RWPE2 (cell line): Measurements from ENCODE around the gene WAPL.

Source experiments
- ATAC-seq: fragments of 200-7000 bp; cut with Tn5 transposase; 3 replicates; pipeline ENCODE4 v1.9.1; 2021; ENCODE audit warnings: low read depth
- DNase-seq: peaks from one replicate; pipeline ENCODE4 v3.0.0-alpha.2; 2020; ENCODE audit warnings: low spot score
- H3K27ac ChIP-seq: fragments of 450-650 bp; 2 replicates; pipeline ENCODE4 v1.5.1; 2017; ENCODE audit warnings: mild to moderate bottlenecking; ENCODE audit not compliant: poor library complexity, severe bottlenecking
- H3K27me3 ChIP-seq: fragments of 250-450 bp; sonication (Bioruptor Pico); 2 replicates; pipeline ENCODE4 v1.5.1; 2021; ENCODE audit warnings: mild to moderate bottlenecking, moderate library complexity; ENCODE audit not compliant: insufficient read depth, poor library complexity, severe bottlenecking
- H3K36me3 ChIP-seq: fragments of 250-450 bp; sonication (Bioruptor Pico); 2 replicates; pipeline ENCODE4 v1.5.1; 2020; ENCODE audit warnings: low read depth, mild to moderate bottlenecking, moderate library complexity
- H3K4me1 ChIP-seq: fragments of 250-450 bp; sonication (Bioruptor Pico); 2 replicates; pipeline ENCODE4 v1.5.1; 2021; ENCODE audit warnings: mild to moderate bottlenecking, moderate library complexity; ENCODE audit not compliant: insufficient read depth, poor library complexity, severe bottlenecking
- H3K4me3 ChIP-seq: fragments of 250-450 bp; sonication (Bioruptor Pico); 2 replicates; pipeline ENCODE4 v1.5.1; 2021; ENCODE audit warnings: mild to moderate bottlenecking, moderate library complexity; ENCODE audit not compliant: severe bottlenecking
- H3K9me3 ChIP-seq: fragments of 250-450 bp; sonication (Bioruptor Pico); 2 replicates; pipeline ENCODE4 v1.5.1; 2021; ENCODE audit warnings: mild to moderate bottlenecking, moderate library complexity; ENCODE audit not compliant: severe bottlenecking
- CTCF ChIP-seq: fragments of 450-650 bp; IDR thresholded peaks from one replicate; pipeline ENCODE4 v1.5.1; 2017; ENCODE audit warnings: mild to moderate bottlenecking, moderate library complexity; ENCODE audit not compliant: poor library complexity, severe bottlenecking

The WAPL gene

GRCh38 chr10:86402283-86402941 is 119.2 kb downstream of the WAPL start:
- TF ChIP-seq CTCF, result no peak
- H3K4me1 ChIP-seq, result peaks cover 3% of the 10 kb centered on the region
- no peaks in the 10 kb centered on the region for H3K36me3 ChIP-seq
- H3K27me3 ChIP-seq, result no peaks in the 10 kb centered on the region
- DNase-seq (no peak), ATAC-seq (no peak)
- no peaks in the 10 kb centered on the region for H3K9me3 ChIP-seq
- H3K27ac ChIP-seq, result no peak overlapping the region
- no peak overlapping the region for H3K4me3 ChIP-seq

GRCh38 chr10:86401588-86402282 is 119.9 kb downstream of the WAPL start:
- Histone ChIP-seq H3K9me3 (no peaks in the 10 kb centered on the region), H3K36me3 (no peaks in the 10 kb centered on the region), H3K27ac (no peak overlapping the region), H3K4me3 (peak overlapping the region; percentile 53), H3K27me3 (no peaks in the 10 kb centered on the region), H3K4me1 (peaks cover 3% of the 10 kb centered on the region)
- no peak for DNase-seq
- TF ChIP-seq CTCF, result no peak
- no peak for ATAC-seq

- Histone ChIP-seq H3K27me3 (no peaks in the 10 kb centered on the region), H3K27ac (no peak overlapping the region), H3K9me3 (no peaks in the 10 kb centered on the region), H3K4me3 (peak overlapping the region; percentile 53), H3K4me1 (peaks cover 3% of the 10 kb centered on the region), H3K36me3 (no peaks in the 10 kb centered on the region)
- TF ChIP-seq CTCF, result peak; percentile 10
- DNase-seq (no peak), ATAC-seq (0 out of 3 replicates have a peak, but pooled peaks have one; percentile 8)
These were observed 120.6 kb downstream of the WAPL start for GRCh38 chr10:86400705-86401587.

- DNase-seq (peak; percentile 92), ATAC-seq (peak; percentile 96)
- no peaks in the 10 kb centered on the region for H3K36me3 ChIP-seq
- H3K4me1 ChIP-seq, result peaks cover 3% of the 10 kb centered on the region
- H3K9me3 ChIP-seq, result no peaks in the 10 kb centered on the region
- peak overlapping the region; percentile 53 for H3K4me3 ChIP-seq
- H3K27me3 ChIP-seq, result no peaks in the 10 kb centered on the region
- peak overlapping the region; percentile 6 for H3K27ac ChIP-seq
- peak; percentile 93 for TF ChIP-seq CTCF
These were observed 121.5 kb downstream of the WAPL start for GRCh38 chr10:86399879-86400704.
